GM21528 (cell line): Measurements from ENCODE around the gene NSD1.

ENCODE experiments used
- ATAC-seq: cut with Tn5 transposase; IDR thresholded peaks from one replicate; pipeline ENCODE4 v1.9.1; 2021; ENCODE audit warnings: mild to moderate bottlenecking, moderate library complexity; ENCODE audit not compliant: unreplicated experiment, low FRiP score

The NSD1 gene

GRCh38 chr5:177315411-177315810 is 181.8 kb downstream of the NSD1 start:
- ATAC-seq: no peak

- ATAC-seq: no peak
These were observed 182.4 kb downstream of the NSD1 start for GRCh38 chr5:177316005-177316404.

GRCh38 chr5:177317959-177318377 is 184.4 kb downstream of the NSD1 start:
- no peak for ATAC-seq

- no peak for ATAC-seq
These were observed 186.5 kb downstream of the NSD1 start for GRCh38 chr5:177319913-177320588.

- ATAC-seq: no peak
These were observed 187.3 kb downstream of the NSD1 start for GRCh38 chr5:177320879-177321278.

- no peak for ATAC-seq
These were observed 192.4 kb downstream of the NSD1 start for GRCh38 chr5:177325868-177326381.

- ATAC-seq: no peak
These were observed 194.3 kb downstream of the NSD1 start for GRCh38 chr5:177327539-177328522.

GRCh38 chr5:177328545-177329231 is 195.1 kb downstream of the NSD1 start:
- ATAC-seq: no peak

- ATAC-seq: no peak
These were observed 196.3 kb downstream of the NSD1 start for GRCh38 chr5:177329883-177330282.

GRCh38 chr5:177330991-177331842 is 197.6 kb downstream of the NSD1 start:
- no peak for ATAC-seq

- no peak for ATAC-seq
These were observed 198.7 kb downstream of the NSD1 start for GRCh38 chr5:177332031-177332895.

- no peak for ATAC-seq
These were observed 199.3 kb downstream of the NSD1 start for GRCh38 chr5:177332896-177333260.

- no peak for ATAC-seq
These were observed 200.0 kb downstream of the NSD1 start for GRCh38 chr5:177333420-177334154.

- ATAC-seq: no peak
These were observed 200.6 kb downstream of the NSD1 start for GRCh38 chr5:177334155-177334551.

GRCh38 chr5:177334781-177335700 is 201.5 kb downstream of the NSD1 start:
- ATAC-seq: no peak

- ATAC-seq: no peak
These were observed 202.1 kb downstream of the NSD1 start for GRCh38 chr5:177335701-177336065.

GRCh38 chr5:177336112-177336511 is 202.5 kb downstream of the NSD1 start:
- ATAC-seq: no peak
